ENCODE measurements around the gene HSD17B2.
"Not testable (repeated sequence)": the region's sequence is repeated elsewhere in the genome, so short reads cannot be mapped to it uniquely, and the experiment has no call there.

Gene HSD17B2

GRCh38 chr16:82008957-82009592 is 26.0 kb upstream of the HSD17B2 start:
- Mint-ChIP-seq H3K27ac (no peak overlapping the region), H3K27me3 (peaks cover 9% of the 10 kb centered on the region), H3K9me3 (peaks cover 22% of the 10 kb centered on the region), H3K4me3 (no peak overlapping the region), H3K36me3 (ENCODE audit: low read depth) (peaks cover 57% of the 10 kb centered on the region), H3K4me1 (ENCODE audit: low read depth) (peaks cover 33% of the 10 kb centered on the region)
- no peak for DNase-seq

GRCh38 chr16:82009789-82010188 is 25.3 kb upstream of the HSD17B2 start:
- Mint-ChIP-seq H3K36me3 (ENCODE audit: low read depth) (peaks cover 50% of the 10 kb centered on the region), H3K4me3 (peak overlapping the region; percentile 84), H3K9me3 (peaks cover 23% of the 10 kb centered on the region), H3K27me3 (peaks cover 11% of the 10 kb centered on the region), H3K4me1 (ENCODE audit: low read depth) (peaks cover 33% of the 10 kb centered on the region)
- DNase-seq, H3K27ac Mint-ChIP-seq: not testable (repeated sequence)

- H3K27me3 Mint-ChIP-seq: peaks cover 18% of the 10 kb centered on the region
- peaks cover 33% of the 10 kb centered on the region for H3K4me1 Mint-ChIP-seq (ENCODE audit: low read depth)
- peaks cover 47% of the 10 kb centered on the region for H3K36me3 Mint-ChIP-seq (ENCODE audit: low read depth)
- H3K27ac Mint-ChIP-seq: peak overlapping the region; percentile 90
- H3K4me3 Mint-ChIP-seq: peak overlapping the region; percentile 84
- DNase-seq: no peak
- peaks cover 28% of the 10 kb centered on the region for H3K9me3 Mint-ChIP-seq
These were observed 24.4 kb upstream of the HSD17B2 start for GRCh38 chr16:82010649-82011048.

- peaks cover 43% of the 10 kb centered on the region for H3K36me3 Mint-ChIP-seq (ENCODE audit: low read depth)
- DNase-seq: peak; percentile 78
- H3K9me3 Mint-ChIP-seq: peaks cover 28% of the 10 kb centered on the region
- H3K4me1 Mint-ChIP-seq (ENCODE audit: low read depth): peaks cover 32% of the 10 kb centered on the region
- peaks cover 23% of the 10 kb centered on the region for H3K27me3 Mint-ChIP-seq
- H3K27ac Mint-ChIP-seq: peak within 1 kb of the TSS; percentile 90
- peak within 1 kb of the TSS; percentile 84 for H3K4me3 Mint-ChIP-seq
These were observed 23.8 kb upstream of the HSD17B2 start, which contains the start of gene SDR42E1 for GRCh38 chr16:82011199-82011641. Gene SDR42E1 (minus strand): TSS chr16:82011470. CDS start chr16:82000858, 10,612 bp downstream.

GRCh38 chr16:82013139-82013538 is 21.9 kb upstream of the HSD17B2 start:
- peaks cover 37% of the 10 kb centered on the region for H3K27me3 Mint-ChIP-seq

GRCh38 chr16:82016263-82016662 is 18.8 kb upstream of the HSD17B2 start:
- Mint-ChIP-seq H3K27ac (no peak overlapping the region), H3K36me3 (ENCODE audit: low read depth) (no peaks in the 10 kb centered on the region), H3K4me3 (no peak overlapping the region), H3K9me3 (peaks cover 8% of the 10 kb centered on the region), H3K4me1 (ENCODE audit: low read depth) (peaks cover 7% of the 10 kb centered on the region), H3K27me3 (peaks cover 57% of the 10 kb centered on the region)
- no peak for DNase-seq

More at GRCh38 chr16:82013139-82013538, 21.9 kb upstream of the HSD17B2 start:
- no peak for DNase-seq
- Mint-ChIP-seq H3K4me1 (ENCODE audit: low read depth) (peaks cover 28% of the 10 kb centered on the region), H3K36me3 (ENCODE audit: low read depth) (peaks cover 29% of the 10 kb centered on the region), H3K27ac (no peak overlapping the region), H3K4me3 (no peak overlapping the region), H3K9me3 (peaks cover 25% of the 10 kb centered on the region)

- H3K27me3 Mint-ChIP-seq: peaks cover 53% of the 10 kb centered on the region
- H3K4me1 Mint-ChIP-seq (ENCODE audit: low read depth): peaks cover under 1% of the 10 kb centered on the region
- no peak for DNase-seq
- peaks cover 5% of the 10 kb centered on the region for H3K9me3 Mint-ChIP-seq
- H3K27ac Mint-ChIP-seq: no peak overlapping the region
- no peak overlapping the region for H3K4me3 Mint-ChIP-seq
- H3K36me3 Mint-ChIP-seq (ENCODE audit: low read depth): no peaks in the 10 kb centered on the region
These were observed 18.1 kb upstream of the HSD17B2 start for GRCh38 chr16:82016964-82017363.

- Mint-ChIP-seq H3K9me3 (peaks cover 5% of the 10 kb centered on the region), H3K4me3 (no peak overlapping the region), H3K27ac (no peak overlapping the region), H3K27me3 (peaks cover 50% of the 10 kb centered on the region), H3K36me3 (ENCODE audit: low read depth) (no peaks in the 10 kb centered on the region), H3K4me1 (ENCODE audit: low read depth) (no peaks in the 10 kb centered on the region)
- DNase-seq: no peak
These were observed 17.0 kb upstream of the HSD17B2 start for GRCh38 chr16:82017911-82018568.

- peaks cover 65% of the 10 kb centered on the region for H3K27me3 Mint-ChIP-seq
- H3K9me3 Mint-ChIP-seq: peaks cover 5% of the 10 kb centered on the region
- DNase-seq: no peak
- no peak overlapping the region for H3K27ac Mint-ChIP-seq
- H3K36me3 Mint-ChIP-seq (ENCODE audit: low read depth): no peaks in the 10 kb centered on the region
- H3K4me3 Mint-ChIP-seq: no peak overlapping the region
- H3K4me1 Mint-ChIP-seq (ENCODE audit: low read depth): no peaks in the 10 kb centered on the region
These were observed 15.5 kb upstream of the HSD17B2 start for GRCh38 chr16:82019535-82019934.

- H3K27me3 Mint-ChIP-seq: peaks cover 65% of the 10 kb centered on the region
- H3K4me1 Mint-ChIP-seq (ENCODE audit: low read depth): no peaks in the 10 kb centered on the region
These were observed 15.0 kb upstream of the HSD17B2 start for GRCh38 chr16:82020051-82020450.

GRCh38 chr16:82023206-82023605 is 11.8 kb upstream of the HSD17B2 start:
- Mint-ChIP-seq H3K4me1 (ENCODE audit: low read depth) (no peaks in the 10 kb centered on the region), H3K9me3 (no peaks in the 10 kb centered on the region), H3K4me3 (no peak overlapping the region), H3K36me3 (ENCODE audit: low read depth) (no peaks in the 10 kb centered on the region), H3K27me3 (peaks cover 46% of the 10 kb centered on the region), H3K27ac (no peak overlapping the region)
- no peak for DNase-seq

More at GRCh38 chr16:82020051-82020450, 15.0 kb upstream of the HSD17B2 start:
- Mint-ChIP-seq H3K4me3 (no peak overlapping the region), H3K36me3 (ENCODE audit: low read depth) (no peaks in the 10 kb centered on the region), H3K27ac (no peak overlapping the region), H3K9me3 (peaks cover 2% of the 10 kb centered on the region)
- DNase-seq: no peak

GRCh38 chr16:82024316-82024715 is 10.7 kb upstream of the HSD17B2 start:
- no peak overlapping the region for H3K4me3 Mint-ChIP-seq
- H3K27me3 Mint-ChIP-seq: peaks cover 36% of the 10 kb centered on the region
- no peaks in the 10 kb centered on the region for H3K9me3 Mint-ChIP-seq
- no peaks in the 10 kb centered on the region for H3K36me3 Mint-ChIP-seq (ENCODE audit: low read depth)
- H3K4me1 Mint-ChIP-seq (ENCODE audit: low read depth): no peaks in the 10 kb centered on the region
- H3K27ac Mint-ChIP-seq: no peak overlapping the region
- no peak for DNase-seq

- Mint-ChIP-seq H3K27me3 (peaks cover 31% of the 10 kb centered on the region), H3K4me1 (ENCODE audit: low read depth) (no peaks in the 10 kb centered on the region)
These were observed 10.2 kb upstream of the HSD17B2 start for GRCh38 chr16:82024883-82025282.

GRCh38 chr16:82027629-82028064 is 7.4 kb upstream of the HSD17B2 start:
- no peaks in the 10 kb centered on the region for H3K36me3 Mint-ChIP-seq (ENCODE audit: low read depth)
- no peaks in the 10 kb centered on the region for H3K4me1 Mint-ChIP-seq (ENCODE audit: low read depth)
- peaks cover 30% of the 10 kb centered on the region for H3K27me3 Mint-ChIP-seq
- H3K9me3 Mint-ChIP-seq: no peaks in the 10 kb centered on the region
- DNase-seq: no peak
- H3K27ac Mint-ChIP-seq: no peak overlapping the region
- H3K4me3 Mint-ChIP-seq: no peak overlapping the region

More at GRCh38 chr16:82024883-82025282, 10.2 kb upstream of the HSD17B2 start:
- no peak for DNase-seq
- H3K27ac Mint-ChIP-seq: no peak overlapping the region
- H3K9me3 Mint-ChIP-seq: no peaks in the 10 kb centered on the region
- H3K4me3 Mint-ChIP-seq: no peak overlapping the region
- no peaks in the 10 kb centered on the region for H3K36me3 Mint-ChIP-seq (ENCODE audit: low read depth)
